BJ (cell line): ENCODE results near the gene PTPN2. TPM values are rescaled to one million over a fixed set of nuclear protein-coding genes. Genes with fewer than 3 reads are reported as not detected.

Experiments used
- CTCF ChIA-PET: fragments of 350-600 bp; formaldehyde crosslinking; extraction: SDS; loops from one replicate; lab custom pipeline; 2021; ENCODE audit warnings: antibody characterized with exemption, inconsistent platforms; lab: Yijun Ruan, JAX
- POLR2A ChIA-PET: fragments of 300-600 bp; sonication (Branson Sonifier 250); formaldehyde crosslinking; extraction: SDS; loops from one replicate; lab custom pipeline; 2021; ENCODE audit warnings: antibody characterized with exemption; lab: Charles Lee
- DNase-seq: peaks from one replicate; pipeline ENCODE4 v3.0.0-alpha.2; 2011; ENCODE audit warnings: low read depth
- H3K27me3 ChIP-seq: 2 replicates; pipeline ENCODE4 v1.6.0; 2011; ENCODE audit warnings: low read length; ENCODE audit not compliant: control insufficient read depth, insufficient read depth
- H3K36me3 ChIP-seq: 2 replicates; pipeline ENCODE4 v1.5.1; 2011; ENCODE audit warnings: low read length; ENCODE audit not compliant: control insufficient read depth, insufficient read depth
- H3K4me3 ChIP-seq: 2 replicates; pipeline ENCODE4 v1.5.1; 2011; ENCODE audit warnings: low read depth, mild to moderate bottlenecking, control low read depth, low read length
- CTCF ChIP-seq: IDR thresholded peaks from 2 replicates; pipeline ENCODE4 v1.5.1; 2011; ENCODE audit warnings: low read depth, mild to moderate bottlenecking, control low read depth, inconsistent platforms, low read length, moderate library complexity; ENCODE audit not compliant: insufficient read depth
- polyA plus RNA-seq: library from polyadenylated mRNA; depleted of rRNA; stranded (reverse); fragments of >200 nt; gene quantifications from 2 replicates; pipeline ENCODE4 v1.2.3, GENCODE V29; 2011

Gene PTPN2
- polyA plus RNA-seq, 1 experiment = 14.5 TPM

GRCh38 chr18:12884406-12885323 lies 628 bp upstream of the PTPN2 start:
- H3K27me3 ChIP-seq = no peaks in the 10 kb centered on the region
- DNase-seq = no peak
- POLR2A ChIA-PET = no interaction called here
- H3K36me3 ChIP-seq = no peaks in the 10 kb centered on the region
- peak overlapping the region; percentile 85 for H3K4me3 ChIP-seq
- CTCF ChIA-PET = interaction anchor here (0.7 to 3.1 kb wide), 4 partner anchors 9 to 157 kb away, joined by 3 to 17 read pairs (median 7); no protein-coding TSS in a partner anchor
- TF ChIP-seq CTCF = no peak

GRCh38 chr18:12883372-12883683 lies 709 bp downstream of the PTPN2 start:
- H3K36me3 ChIP-seq = no peaks in the 10 kb centered on the region
- peak overlapping the region; percentile 85 for H3K4me3 ChIP-seq
- ChIA-PET POLR2A (interaction anchor here (0.6 to 1.0 kb wide), 10 partner anchors 54 to 595 kb away, joined by 3 to 15 read pairs (median 6); no protein-coding TSS in a partner anchor), CTCF (interaction anchor here (1.2 to 2.7 kb wide), 4 partner anchors 12 to 157 kb away, joined by 3 to 10 read pairs (median 7); no protein-coding TSS in a partner anchor)
- no peak for TF ChIP-seq CTCF
- no peaks in the 10 kb centered on the region for H3K27me3 ChIP-seq
- no peak for DNase-seq

- ChIA-PET CTCF (interaction anchor here (1.0 to 2.7 kb wide), 6 partner anchors 9 to 156 kb away, joined by 3 to 10 read pairs (median 4); no protein-coding TSS in a partner anchor), POLR2A (interaction anchor here (0.6 to 1.0 kb wide), 8 partner anchors 53 to 290 kb away, joined by 3 to 15 read pairs (median 9); no protein-coding TSS in a partner anchor)
- no peaks in the 10 kb centered on the region for H3K36me3 ChIP-seq
- no peaks in the 10 kb centered on the region for H3K27me3 ChIP-seq
- TF ChIP-seq CTCF = no peak
- DNase-seq = no peak
- H3K4me3 ChIP-seq = peak overlapping the region; percentile 85
Measured at GRCh38 chr18:12882453-12883371, 1.3 kb downstream of the PTPN2 start.

- ChIA-PET CTCF (no interaction called here), POLR2A (no interaction called here)
- Histone ChIP-seq H3K27me3 (no peaks in the 10 kb centered on the region), H3K36me3 (no peaks in the 10 kb centered on the region), H3K4me3 (no peak overlapping the region)
- DNase-seq = no peak
- TF ChIP-seq CTCF = no peak
Measured at GRCh38 chr18:12880541-12880910, 3.5 kb downstream of the PTPN2 start.
